ENCODE data around the gene AMDHD2. TPM values are rescaled to one million over a fixed set of nuclear protein-coding genes. Genes with fewer than 3 reads are reported as not detected.

Gene AMDHD2
- total and polyA plus RNA-seq, 4 donors, result 7.5 to 25.3 (median 15.7) TPM

DNA sequence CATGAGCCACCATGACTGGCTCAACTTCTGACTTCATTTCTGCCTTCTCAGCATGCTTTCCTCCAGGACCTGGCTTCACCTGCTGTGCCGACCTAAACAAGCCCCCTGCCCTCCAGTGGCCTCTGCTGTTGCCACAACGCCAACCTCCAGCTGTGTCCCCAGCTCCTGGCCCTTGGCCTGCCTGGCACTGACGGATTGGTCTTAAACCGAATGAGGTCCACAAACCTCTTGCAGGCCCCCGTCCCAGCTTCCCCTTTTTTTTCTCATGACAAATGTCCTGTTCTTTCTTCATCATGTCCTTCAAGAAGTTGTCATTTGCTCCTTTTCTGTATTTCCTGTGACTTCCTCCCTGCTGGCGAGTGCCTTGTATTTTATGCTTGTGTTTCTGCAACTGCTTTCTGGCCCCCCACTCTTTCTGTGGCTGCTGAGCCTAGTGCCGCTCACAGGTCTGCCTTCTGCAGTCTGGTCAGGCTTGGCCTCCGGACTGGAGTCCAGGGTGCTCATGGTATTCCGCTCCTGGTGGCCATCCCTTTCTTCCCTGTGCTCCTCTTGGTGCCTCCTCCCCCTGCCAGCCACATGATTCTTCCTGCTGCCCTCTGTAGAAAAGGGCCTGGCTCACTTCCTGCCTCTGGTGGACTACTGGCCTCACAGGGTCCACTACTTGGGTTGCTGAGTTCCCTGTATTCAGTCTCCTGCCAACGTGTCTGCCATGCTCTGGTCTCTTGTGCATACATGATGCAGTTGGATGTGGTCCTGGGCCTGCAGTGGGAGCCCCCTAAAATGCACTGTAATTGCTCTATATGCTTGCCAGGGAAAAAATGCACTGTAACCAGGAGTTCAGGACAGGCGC lies 3.6 kb upstream of the AMDHD2 start:
- no peak for DNase-seq (ENCODE audit: low spot score)
- Histone ChIP-seq H3K4me1 (ENCODE audit: control insufficient read depth in 4 of 4, insufficient read depth in 4 of 4, low read length in 3 of 4) (peaks cover 23 to 73% (median 64%) of the 10 kb centered on the region in 4 donors), H3K27me3 (ENCODE audit: control insufficient read depth in 4 of 4, insufficient read depth in 4 of 4, low read length in 3 of 4) (no peaks in the 10 kb centered on the region), H3K9ac (ENCODE audit: low read depth in 1 of 2, low read length in 2 of 2) (peak overlapping the region in 1 of 2 donors; percentile 31), H3K36me3 (ENCODE audit: control insufficient read depth in 4 of 4, insufficient read depth in 3 of 4, low read depth in 1 of 4, low read length in 3 of 4) (peaks cover 0 to 2% (median 0%) of the 10 kb centered on the region in 4 donors), H3K27ac (ENCODE audit: low read depth in 1 of 2, low read length in 2 of 2) (peak overlapping the region; percentile 60 to 96), H3K9me3 (ENCODE audit: control insufficient read depth in 4 of 4, low read length in 3 of 4) (no peaks in the 10 kb centered on the region), H3K4me3 (ENCODE audit: low read depth in 1 of 3, low read length in 3 of 3) (peak overlapping the region in 1 of 3 donors; percentile 9)
- WGBS, result 41% methylated on average over 11 of the region's 11 CpGs
- no peak for TF ChIP-seq MAX (IDR thresholded peaks at IDR 0.05)
- TF ChIP-seq EGR1 (IDR thresholded peaks at IDR 0.05; ENCODE audit: low read depth in 2 of 2), result no peak
- no peak for TF ChIP-seq FOXA1 (IDR thresholded peaks at IDR 0.05)
- TF ChIP-seq HNF4A (conservative IDR thresholded peaks at IDR 0.05), result peak; percentile 32
- no peak for TF ChIP-seq GABPA (IDR thresholded peaks at IDR 0.05 in 1 of 2, conservative IDR thresholded peaks at IDR 0.05 in 1 of 2)
- no peak for TF ChIP-seq HNF4G (IDR thresholded peaks at IDR 0.05)
- no peak for TF ChIP-seq RXRA (IDR thresholded peaks at IDR 0.05)

DNA sequence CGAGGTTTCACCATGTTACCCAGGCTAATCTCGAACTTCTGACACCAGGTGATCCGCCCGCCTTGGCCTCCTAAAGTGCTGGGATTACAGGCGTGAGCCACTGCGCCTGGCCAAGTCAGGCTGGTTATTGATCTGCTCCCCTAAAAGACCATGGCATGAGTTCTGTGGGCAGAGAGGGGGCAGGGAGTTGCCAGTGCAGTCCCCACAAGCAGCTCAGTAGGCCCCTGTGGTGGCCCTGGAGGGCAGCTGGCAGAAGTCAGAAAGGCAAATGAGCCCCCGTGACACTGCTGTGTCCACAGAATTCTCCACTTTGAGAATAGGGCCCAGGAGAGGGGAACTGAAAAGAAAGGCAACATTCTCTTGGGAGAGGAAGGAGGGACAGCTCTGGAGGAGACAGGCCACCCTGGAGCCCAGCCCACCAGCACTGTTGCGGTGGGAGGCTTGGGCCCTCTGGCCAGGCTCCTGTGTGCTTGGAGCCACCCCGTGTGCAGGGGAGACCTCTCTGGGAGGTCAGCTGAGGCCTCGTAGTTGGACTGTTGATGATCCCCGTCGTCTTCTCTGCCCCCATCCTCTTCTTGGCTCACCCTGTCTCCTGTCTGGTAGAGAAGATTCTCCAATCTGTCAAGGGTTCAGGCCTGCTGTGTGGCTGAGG lies 2.1 kb upstream of the AMDHD2 start:
- Histone ChIP-seq H3K27me3 (ENCODE audit: control insufficient read depth in 4 of 4, insufficient read depth in 4 of 4, low read length in 3 of 4) (no peaks in the 10 kb centered on the region), H3K9me3 (ENCODE audit: control insufficient read depth in 4 of 4, low read length in 3 of 4) (no peaks in the 10 kb centered on the region), H3K4me3 (ENCODE audit: low read depth in 1 of 3, low read length in 3 of 3) (no peak overlapping the region), H3K9ac (ENCODE audit: low read depth in 1 of 2, low read length in 2 of 2) (no peak overlapping the region), H3K36me3 (ENCODE audit: control insufficient read depth in 4 of 4, insufficient read depth in 3 of 4, low read depth in 1 of 4, low read length in 3 of 4) (peaks cover 0 to 2% (median 0%) of the 10 kb centered on the region in 4 donors), H3K27ac (ENCODE audit: low read depth in 1 of 2, low read length in 2 of 2) (peak overlapping the region; percentile 1 to 22), H3K4me1 (ENCODE audit: control insufficient read depth in 4 of 4, insufficient read depth in 4 of 4, low read length in 3 of 4) (peaks cover 23 to 70% (median 63%) of the 10 kb centered on the region in 4 donors)
- TF ChIP-seq HNF4A (conservative IDR thresholded peaks at IDR 0.05) (no peak), FOXA1 (IDR thresholded peaks at IDR 0.05) (no peak), GABPA (IDR thresholded peaks at IDR 0.05 in 1 of 2, conservative IDR thresholded peaks at IDR 0.05 in 1 of 2) (no peak)
- 60% methylated on average over 12 of the region's 12 CpGs for WGBS
- no peak for DNase-seq (ENCODE audit: low spot score)

DNA sequence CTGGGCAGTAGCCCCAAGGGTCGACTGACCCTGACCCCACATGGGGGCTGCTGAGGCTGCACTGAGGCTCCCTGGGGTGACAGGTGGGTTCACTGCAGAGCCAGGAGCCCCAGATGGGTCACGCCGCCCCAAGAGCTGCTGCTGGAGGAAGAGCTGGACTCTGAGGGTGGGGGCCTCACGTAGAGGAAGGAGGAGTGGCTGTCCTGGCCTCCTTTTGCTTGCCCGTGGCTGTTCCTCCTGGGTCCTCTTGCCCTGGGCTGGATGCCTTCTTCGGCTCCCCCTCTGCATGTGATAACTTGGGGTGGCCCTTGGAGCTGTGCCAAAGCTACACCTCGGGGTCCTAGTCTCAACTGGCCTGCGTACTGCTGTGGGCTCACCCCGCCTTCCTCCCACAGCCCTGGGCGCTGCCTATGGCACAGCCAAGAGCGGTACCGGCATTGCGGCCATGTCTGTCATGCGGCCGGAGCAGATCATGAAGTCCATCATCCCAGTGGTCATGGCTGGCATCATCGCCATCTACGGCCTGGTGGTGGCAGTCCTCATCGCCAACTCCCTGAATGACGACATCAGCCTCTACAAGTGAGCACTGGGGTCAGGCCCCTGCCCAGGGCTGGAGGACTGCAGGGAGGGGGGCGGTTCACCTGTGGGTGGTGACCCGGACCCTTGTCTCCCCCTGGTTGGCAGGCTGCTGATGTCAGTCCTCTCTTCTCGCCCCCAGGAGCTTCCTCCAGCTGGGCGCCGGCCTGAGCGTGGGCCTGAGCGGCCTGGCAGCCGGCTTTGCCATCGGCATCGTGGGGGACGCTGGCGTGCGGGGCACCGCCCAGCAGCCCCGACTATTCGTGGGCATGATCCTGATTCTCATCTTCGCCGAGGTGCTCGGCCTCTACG lies 1.1 kb upstream of the AMDHD2 start:
- H3K36me3 ChIP-seq (ENCODE audit: control insufficient read depth in 4 of 4, insufficient read depth in 3 of 4, low read depth in 1 of 4, low read length in 3 of 4), result peaks cover 0 to 2% (median 2%) of the 10 kb centered on the region in 4 donors

DNA sequence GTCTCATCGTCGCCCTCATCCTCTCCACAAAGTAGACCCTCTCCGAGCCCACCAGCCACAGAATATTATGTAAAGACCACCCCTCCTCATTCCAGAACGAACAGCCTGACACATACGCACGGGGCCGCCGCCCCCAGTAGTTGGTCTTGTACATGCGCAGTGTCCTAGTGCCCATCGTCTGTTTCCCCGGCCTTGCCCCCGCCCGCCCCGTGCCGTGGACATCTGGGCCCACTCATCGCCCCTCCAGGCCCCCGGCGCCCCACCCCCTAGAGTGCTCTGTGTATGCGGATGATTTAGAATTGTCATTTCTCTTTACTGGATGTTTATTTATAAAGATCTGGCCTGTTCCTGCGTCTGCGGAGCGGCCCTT lies 475 bp upstream of the AMDHD2 start:
- H3K9ac ChIP-seq (ENCODE audit: low read depth in 1 of 2, low read length in 2 of 2), result no peak overlapping the region
- no peak for TF ChIP-seq RXRA (IDR thresholded peaks at IDR 0.05)
- no peak for TF ChIP-seq ZBTB33 (IDR thresholded peaks at IDR 0.05)
- no peak for TF ChIP-seq FOXA2 (IDR thresholded peaks at IDR 0.05)
- no peak for TF ChIP-seq MAX (IDR thresholded peaks at IDR 0.05)
- TF ChIP-seq YY1 (IDR thresholded peaks at IDR 0.05), result no peak
- TF ChIP-seq JUND (IDR thresholded peaks at IDR 0.05), result no peak
- TF ChIP-seq HNF4G (IDR thresholded peaks at IDR 0.05), result no peak
- TF ChIP-seq SP1 (IDR thresholded peaks at IDR 0.05), result no peak
- H3K27me3 ChIP-seq (ENCODE audit: control insufficient read depth in 4 of 4, insufficient read depth in 4 of 4, low read length in 3 of 4), result no peaks in the 10 kb centered on the region
- 64% methylated on average over 22 of the region's 22 CpGs for WGBS
- H3K4me3 ChIP-seq (ENCODE audit: low read depth in 1 of 3, low read length in 3 of 3), result peak overlapping the region in 1 of 3 donors; percentile 3
- no peaks in the 10 kb centered on the region for H3K9me3 ChIP-seq (ENCODE audit: control insufficient read depth in 4 of 4, low read length in 3 of 4)
- H3K27ac ChIP-seq (ENCODE audit: low read depth in 1 of 2, low read length in 2 of 2), result peak overlapping the region; percentile 28 to 56
- H3K36me3 ChIP-seq (ENCODE audit: control insufficient read depth in 4 of 4, insufficient read depth in 3 of 4, low read depth in 1 of 4, low read length in 3 of 4), result peaks cover 0 to 2% (median 2%) of the 10 kb centered on the region in 4 donors
- H3K4me1 ChIP-seq (ENCODE audit: control insufficient read depth in 4 of 4, insufficient read depth in 4 of 4, low read length in 3 of 4), result peaks cover 29 to 81% (median 76%) of the 10 kb centered on the region in 4 donors
- no peak for DNase-seq (ENCODE audit: low spot score)

More for the DNA sequence above, 1.1 kb upstream of the AMDHD2 start:
- peaks cover 26 to 76% (median 71%) of the 10 kb centered on the region in 4 donors for H3K4me1 ChIP-seq (ENCODE audit: control insufficient read depth in 4 of 4, insufficient read depth in 4 of 4, low read length in 3 of 4)
- no peak overlapping the region for H3K4me3 ChIP-seq (ENCODE audit: low read depth in 1 of 3, low read length in 3 of 3)
- H3K9ac ChIP-seq (ENCODE audit: low read depth in 1 of 2, low read length in 2 of 2), result no peak overlapping the region
- 82% methylated on average over 39 of the region's 39 CpGs for WGBS
- no peaks in the 10 kb centered on the region for H3K27me3 ChIP-seq (ENCODE audit: control insufficient read depth in 4 of 4, insufficient read depth in 4 of 4, low read length in 3 of 4)
- peak overlapping the region in 1 of 2 donors; percentile 56 for H3K27ac ChIP-seq (ENCODE audit: low read depth in 1 of 2, low read length in 2 of 2)
- DNase-seq (ENCODE audit: low spot score), result no peak
- TF ChIP-seq FOXA2 (IDR thresholded peaks at IDR 0.05) (no peak), NR2F2 (IDR thresholded peaks at IDR 0.05) (no peak)
- no peaks in the 10 kb centered on the region for H3K9me3 ChIP-seq (ENCODE audit: control insufficient read depth in 4 of 4, low read length in 3 of 4)

Measured in liver (tissue), 9 donors.